GM23338 (cell line): Measurements from ENCODE around the gene HLA-DOA. TPM values are rescaled to one million over a fixed set of nuclear protein-coding genes. Genes with fewer than 3 reads are reported as not detected.

Source experiments
- CREB1 ChIP-seq: fragments of 250-450 bp; sonication (Bioruptor Pico); IDR thresholded peaks from 2 replicates; pipeline ENCODE4 v1.5.0; 2020; ENCODE audit warnings: low read depth, mild to moderate bottlenecking, moderate library complexity
- CTCF ChIP-seq, 2 experiments: fragments of 200-600 bp in 1 of 2; sonication (generic) in 1 of 2; conservative IDR thresholded peaks; 2 replicates each; pipeline versions ENCODE4 v1.5.1 to v1.6.1; 2016 to 2017; ENCODE audit warnings: antibody characterized with exemption in 2 of 2, low read depth in 2 of 2, mild to moderate bottlenecking in 2 of 2, moderate library complexity in 1 of 2
- ETS1 ChIP-seq: IDR thresholded peaks from 2 replicates; pipeline ENCODE4 v1.6.1; 2016; ENCODE audit warnings: antibody characterized with exemption
- EZH2 ChIP-seq: fragments of 200-600 bp; sonication (generic); IDR thresholded peaks from one replicate; pipeline ENCODE4 v1.8.0; 2017; ENCODE audit warnings: antibody characterized with exemption, mild to moderate bottlenecking, low read depth; ENCODE audit not compliant: unreplicated experiment
- EZH2phosphoT487 ChIP-seq: fragments of 200-600 bp; sonication (generic); IDR thresholded peaks from one replicate; pipeline ENCODE4 v1.8.1; 2018; ENCODE audit warnings: antibody characterized with exemption; ENCODE audit not compliant: unreplicated experiment
- JUNB ChIP-seq: IDR thresholded peaks from one replicate; pipeline ENCODE4 v1.6.1; 2016; ENCODE audit warnings: antibody characterized with exemption; ENCODE audit not compliant: unreplicated experiment
- POLR2AphosphoS5 ChIP-seq: IDR thresholded peaks from 2 replicates; pipeline ENCODE4 v1.6.1; 2016; ENCODE audit warnings: antibody characterized with exemption, low read depth
- STAT1 ChIP-seq: IDR thresholded peaks from one replicate; pipeline ENCODE4 v1.6.1; 2016; ENCODE audit warnings: antibody characterized with exemption; ENCODE audit not compliant: unreplicated experiment
- ZNF462 ChIP-seq: fragments of 250-450 bp; sonication (Bioruptor Pico); IDR thresholded peaks from 2 replicates; pipeline ENCODE4 v1.5.0; 2020; ENCODE audit warnings: mild to moderate bottlenecking, moderate library complexity
- polyA plus RNA-seq: library from polyadenylated mRNA; unstranded; fragments of >200 nt; fragmentation: Nextera tagmentation; extraction: Ambion mirVana; gene quantifications from 2 replicates; pipeline ENCODE4 v1.2.1, GENCODE V29; 2016
- total RNA-seq: library from RNA; depleted of rRNA; stranded (reverse); fragments of >200 nt; shearing (Covaris generic); gene quantifications from 2 replicates; pipeline ENCODE4 v1.2.3, GENCODE V29; 2014

The HLA-DOA gene
- total and polyA plus RNA-seq, 2 experiments from 2014 or later: 4.8 to 30.5 TPM

GRCh38 chr6:33053230-33053629 lies 43.8 kb upstream of the HLA-DOA start (continued):
- TF ChIP-seq ZNF462 (CRISPR knock-in tag) (no peak), POLR2AphosphoS5 (no peak), CREB1 (CRISPR knock-in tag) (no peak), CTCF (conservative IDR thresholded peaks at IDR 0.05; ENCODE audit: low read depth in 2 of 2) (no peak), EZH2 (no peak), ETS1 (no peak), EZH2phosphoT487 (no peak), STAT1 (no peak), JUNB (no peak)
